Rectal smooth muscle tissue (tissue), 1 donor: ENCODE data around the gene GIPC3.

Source experiments
- H3K27ac ChIP-seq: one replicate; pipeline ENCODE4 v1.7.0; 2013; ENCODE audit warnings: low read depth, low read length, inconsistent platforms
- H3K27me3 ChIP-seq: one replicate; pipeline ENCODE4 v1.7.0; 2013; ENCODE audit warnings: low read length; ENCODE audit not compliant: control insufficient read depth, insufficient read depth
- H3K36me3 ChIP-seq: one replicate; pipeline ENCODE4 v1.7.0; 2013; ENCODE audit warnings: low read length; ENCODE audit not compliant: control insufficient read depth, insufficient read depth
- H3K4me1 ChIP-seq: one replicate; pipeline ENCODE4 v1.7.0; 2013; ENCODE audit warnings: low read length; ENCODE audit not compliant: control insufficient read depth, insufficient read depth
- H3K4me3 ChIP-seq: one replicate; pipeline ENCODE4 v1.7.0; 2013; ENCODE audit warnings: low read length
- H3K9ac ChIP-seq: one replicate; pipeline ENCODE4 v1.7.0; 2013; ENCODE audit warnings: low read length

Gene GIPC3

GRCh38 chr19:3585301-3586126 is at the start of gene GIPC3:
Gene GIPC3 (plus strand): TSS chr19:3585478. CDS start chr19:3585598, 120 bp downstream.
- H3K4me3 ChIP-seq: peak within 1 kb of the TSS; percentile 55
- H3K9ac ChIP-seq: no peak within 1 kb of the TSS
- H3K27me3 ChIP-seq: peaks cover 12% of the 10 kb centered on the region
- H3K36me3 ChIP-seq: no peaks in the 10 kb centered on the region
- H3K4me1 ChIP-seq: peaks cover 4% of the 10 kb centered on the region
- H3K27ac ChIP-seq: no peak within 1 kb of the TSS

DNA sequence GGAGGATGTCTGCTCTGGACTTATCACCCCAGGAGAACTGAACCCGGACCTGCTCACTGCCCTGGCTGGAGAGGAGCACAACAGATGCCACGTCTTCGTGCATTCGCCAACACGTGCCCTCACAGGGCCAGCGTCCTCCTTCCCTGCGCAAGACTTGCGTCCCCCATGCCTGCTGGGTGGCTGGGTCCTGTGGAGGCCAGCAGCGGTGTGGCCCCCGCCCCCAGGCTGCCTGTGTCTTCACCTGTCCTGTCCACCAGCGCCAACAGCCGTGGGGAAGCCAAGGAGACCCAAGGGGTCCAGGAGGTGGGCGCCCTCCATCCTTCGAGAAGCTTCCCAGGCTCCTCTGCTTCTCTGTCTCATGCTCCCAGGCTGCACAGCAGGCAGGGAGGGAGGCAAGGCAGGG is 49.7 kb upstream of the GIPC3 start:
- H3K4me1 ChIP-seq: no peaks in the 10 kb centered on the region
- no peak overlapping the region for H3K27ac ChIP-seq
- H3K4me3 ChIP-seq: no peak overlapping the region
- H3K9ac ChIP-seq: no peak overlapping the region
- H3K36me3 ChIP-seq: peaks cover 40% of the 10 kb centered on the region
- no peaks in the 10 kb centered on the region for H3K27me3 ChIP-seq

DNA sequence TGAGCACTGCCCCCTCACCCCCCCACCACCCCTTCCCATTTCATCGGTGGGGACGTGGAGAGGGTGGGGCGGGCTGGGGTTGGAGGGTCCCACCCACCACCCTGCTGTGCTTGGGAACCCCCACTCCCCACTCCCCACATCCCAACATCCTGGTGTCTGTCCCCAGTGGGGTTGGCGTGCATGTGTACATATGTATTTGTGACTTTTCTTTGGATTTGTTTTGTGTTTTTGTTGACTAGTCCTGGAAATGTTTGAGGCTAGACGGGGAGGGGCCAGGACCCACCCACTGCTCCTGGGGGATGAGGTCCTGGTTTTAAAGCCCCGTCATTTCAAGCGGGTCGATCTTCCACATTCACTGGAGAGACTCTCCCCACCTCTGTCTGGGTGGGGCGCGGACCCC is 49.3 kb upstream of the GIPC3 start:
- Histone ChIP-seq H3K4me3 (no peak overlapping the region), H3K27me3 (no peaks in the 10 kb centered on the region), H3K27ac (no peak overlapping the region), H3K4me1 (no peaks in the 10 kb centered on the region), H3K9ac (no peak overlapping the region), H3K36me3 (peaks cover 36% of the 10 kb centered on the region)

GRCh38 chr19:3536429-3537100 is 48.7 kb upstream of the GIPC3 start:
- Histone ChIP-seq H3K36me3 (peaks cover 30% of the 10 kb centered on the region), H3K27ac (no peak overlapping the region), H3K27me3 (no peaks in the 10 kb centered on the region), H3K4me3 (no peak overlapping the region), H3K4me1 (no peaks in the 10 kb centered on the region), H3K9ac (no peak overlapping the region)

- no peak overlapping the region for H3K27ac ChIP-seq
- H3K4me1 ChIP-seq: no peaks in the 10 kb centered on the region
- H3K4me3 ChIP-seq: no peak overlapping the region
- no peaks in the 10 kb centered on the region for H3K27me3 ChIP-seq
- no peak overlapping the region for H3K9ac ChIP-seq
- H3K36me3 ChIP-seq: peaks cover 28% of the 10 kb centered on the region
Measured at GRCh38 chr19:3537101-3537437, 48.2 kb upstream of the GIPC3 start.

DNA sequence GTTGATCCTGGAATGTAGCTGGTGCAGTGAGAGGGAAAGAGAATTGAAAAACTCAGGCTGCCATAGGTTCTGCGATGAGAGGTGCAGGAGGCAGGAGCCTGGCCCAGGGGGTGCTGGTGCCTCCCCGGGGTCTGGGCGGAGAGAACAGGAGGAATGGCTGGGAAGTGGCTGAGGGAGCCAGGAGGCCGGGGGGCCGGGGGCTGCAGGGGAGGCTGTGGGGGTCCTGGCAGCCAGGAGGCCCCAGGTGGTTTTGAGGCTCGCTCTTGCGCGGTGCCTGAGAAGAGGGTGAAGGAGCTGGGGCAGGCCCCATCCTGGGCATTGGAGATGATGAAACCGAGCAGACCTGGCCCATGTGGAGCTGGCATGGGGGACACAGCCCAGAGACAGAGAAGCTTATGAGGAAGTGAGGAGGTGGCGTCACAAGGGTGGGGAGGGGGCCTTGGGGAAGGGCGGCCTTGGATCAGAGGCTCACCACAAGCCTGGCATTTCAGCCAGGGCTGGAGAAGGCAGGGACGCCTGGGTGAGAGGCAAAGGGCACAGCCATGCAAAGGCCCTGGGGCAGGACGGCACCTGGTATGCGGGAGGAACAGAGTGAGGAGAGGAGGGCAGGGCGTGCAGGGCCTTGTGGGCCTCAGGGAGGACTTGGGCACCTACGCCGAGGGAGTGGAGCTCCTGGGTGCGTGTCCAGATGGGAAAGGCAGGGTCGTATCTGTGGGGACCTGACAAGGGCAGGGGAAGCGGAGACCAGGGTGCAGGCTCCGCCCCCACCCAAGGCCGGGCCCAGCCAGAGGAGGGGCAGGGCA is 47.6 kb upstream of the GIPC3 start:
- no peak overlapping the region for H3K27ac ChIP-seq
- H3K4me1 ChIP-seq: no peaks in the 10 kb centered on the region
- H3K4me3 ChIP-seq: no peak overlapping the region
- H3K27me3 ChIP-seq: no peaks in the 10 kb centered on the region
- no peak overlapping the region for H3K9ac ChIP-seq
- H3K36me3 ChIP-seq: peaks cover 26% of the 10 kb centered on the region

- Histone ChIP-seq H3K27ac (no peak overlapping the region), H3K9ac (no peak overlapping the region), H3K36me3 (peaks cover 20% of the 10 kb centered on the region), H3K27me3 (no peaks in the 10 kb centered on the region), H3K4me3 (no peak overlapping the region), H3K4me1 (no peaks in the 10 kb centered on the region)
Measured at GRCh38 chr19:3538258-3538929, 46.9 kb upstream of the GIPC3 start.

- no peak within 1 kb of the TSS for H3K4me3 ChIP-seq
- H3K9ac ChIP-seq: no peak within 1 kb of the TSS
- no peaks in the 10 kb centered on the region for H3K27me3 ChIP-seq
- H3K27ac ChIP-seq: no peak within 1 kb of the TSS
- peaks cover 15% of the 10 kb centered on the region for H3K36me3 ChIP-seq
- no peaks in the 10 kb centered on the region for H3K4me1 ChIP-seq
Measured at GRCh38 chr19:3538965-3539755, 46.1 kb upstream of the GIPC3 start, which contains the start of gene TEKTIP1. Gene TEKTIP1 (plus strand): TSS chr19:3539174. CDS start chr19:3539178, 4 bp downstream.

- Histone ChIP-seq H3K36me3 (peaks cover 10% of the 10 kb centered on the region), H3K27ac (no peak overlapping the region), H3K9ac (no peak overlapping the region), H3K4me3 (no peak overlapping the region), H3K27me3 (no peaks in the 10 kb centered on the region), H3K4me1 (no peaks in the 10 kb centered on the region)
Measured at GRCh38 chr19:3539756-3540118, 45.5 kb upstream of the GIPC3 start.

DNA sequence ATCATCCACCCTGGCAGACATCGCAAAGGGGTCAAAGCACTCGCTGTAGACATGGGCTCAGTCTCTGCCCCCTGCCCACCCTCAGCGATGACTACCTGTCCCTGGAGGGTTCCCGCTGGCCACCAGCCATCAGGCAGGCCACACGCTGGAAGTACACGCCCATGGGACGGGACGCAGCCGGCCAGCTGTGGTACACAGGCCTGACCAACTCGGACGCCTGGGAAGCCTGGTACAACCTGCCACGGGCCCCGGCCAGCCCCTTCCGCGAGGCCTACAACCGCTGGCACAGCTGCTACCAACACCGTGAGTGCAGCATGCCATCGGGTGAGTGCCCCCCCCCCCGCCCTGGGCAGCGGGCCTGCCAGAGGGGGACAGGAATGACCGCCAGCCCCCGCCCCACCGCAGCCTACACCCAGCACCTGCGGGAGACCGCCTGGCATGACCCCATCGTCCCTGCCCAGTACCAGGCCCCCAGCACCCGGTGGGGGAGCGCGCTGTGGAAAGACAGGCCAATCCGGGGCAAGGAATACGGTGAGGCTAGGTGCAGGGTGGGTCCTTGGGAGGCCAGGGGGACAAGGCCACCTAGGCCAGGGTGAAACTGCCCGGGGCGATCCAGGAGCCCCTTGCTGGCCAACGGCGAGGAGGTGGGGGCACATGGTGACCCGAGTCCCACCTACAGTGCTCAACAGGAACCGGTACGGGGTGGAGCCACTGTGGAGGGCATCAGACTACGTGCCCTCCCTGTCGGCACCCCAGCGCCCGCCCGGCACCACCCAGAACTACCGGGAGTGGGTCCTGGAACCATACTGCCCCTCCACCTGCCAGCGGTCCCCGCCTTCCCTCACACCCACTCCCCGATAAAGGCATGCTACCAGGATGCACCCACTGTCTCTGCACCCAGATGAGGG is 41.9 kb upstream of the GIPC3 start:
- no peaks in the 10 kb centered on the region for H3K4me1 ChIP-seq
- no peak overlapping the region for H3K9ac ChIP-seq
- peaks cover 4% of the 10 kb centered on the region for H3K36me3 ChIP-seq
- H3K27me3 ChIP-seq: no peaks in the 10 kb centered on the region
- no peak overlapping the region for H3K27ac ChIP-seq
- no peak overlapping the region for H3K4me3 ChIP-seq

DNA sequence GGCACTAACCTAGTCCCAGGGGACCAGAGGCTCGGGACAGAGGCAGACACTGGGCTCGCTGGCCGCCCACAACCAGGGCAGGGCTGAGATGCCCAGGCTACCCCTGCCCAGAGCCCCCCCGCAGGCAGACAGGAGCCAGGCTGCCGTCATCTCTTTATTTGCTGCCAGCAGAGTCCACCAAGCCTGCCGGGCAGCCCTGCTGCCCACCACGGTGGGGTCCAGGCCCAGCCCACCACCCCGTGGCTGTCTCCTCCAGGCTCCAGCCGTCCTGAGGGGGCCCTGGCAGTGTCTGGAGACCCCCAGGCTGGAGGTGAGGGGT is 41.3 kb upstream of the GIPC3 start:
- Histone ChIP-seq H3K4me3 (no peak overlapping the region), H3K36me3 (no peaks in the 10 kb centered on the region), H3K27ac (no peak overlapping the region)

More for the DNA sequence above, 41.3 kb upstream of the GIPC3 start:
- Histone ChIP-seq H3K9ac (no peak overlapping the region), H3K4me1 (no peaks in the 10 kb centered on the region), H3K27me3 (no peaks in the 10 kb centered on the region)
